ENCODE data around the gene PRSS38.

The PRSS38 gene

GRCh38 chr1:227778401-227778947 is 37.0 kb upstream of the PRSS38 start:
- TF ChIP-seq, protein P1, sequence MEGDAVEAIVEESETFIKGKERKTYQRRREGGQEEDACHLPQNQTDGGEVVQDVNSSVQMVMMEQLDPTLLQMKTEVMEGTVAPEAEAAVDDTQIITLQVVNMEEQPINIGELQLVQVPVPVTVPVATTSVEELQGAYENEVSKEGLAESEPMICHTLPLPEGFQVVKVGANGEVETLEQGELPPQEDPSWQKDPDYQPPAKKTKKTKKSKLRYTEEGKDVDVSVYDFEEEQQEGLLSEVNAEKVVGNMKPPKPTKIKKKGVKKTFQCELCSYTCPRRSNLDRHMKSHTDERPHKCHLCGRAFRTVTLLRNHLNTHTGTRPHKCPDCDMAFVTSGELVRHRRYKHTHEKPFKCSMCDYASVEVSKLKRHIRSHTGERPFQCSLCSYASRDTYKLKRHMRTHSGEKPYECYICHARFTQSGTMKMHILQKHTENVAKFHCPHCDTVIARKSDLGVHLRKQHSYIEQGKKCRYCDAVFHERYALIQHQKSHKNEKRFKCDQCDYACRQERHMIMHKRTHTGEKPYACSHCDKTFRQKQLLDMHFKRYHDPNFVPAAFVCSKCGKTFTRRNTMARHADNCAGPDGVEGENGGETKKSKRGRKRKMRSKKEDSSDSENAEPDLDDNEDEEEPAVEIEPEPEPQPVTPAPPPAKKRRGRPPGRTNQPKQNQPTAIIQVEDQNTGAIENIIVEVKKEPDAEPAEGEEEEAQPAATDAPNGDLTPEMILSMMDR (IDR thresholded peaks at IDR 0.05; ENCODE audit: low read depth, low read length, missing control alignments), result no peak
- no peak for DNase-seq (ENCODE audit: low read depth)
- no peak overlapping the region for H3K4me3 ChIP-seq (ENCODE audit: low read depth, low read length)

DNA sequence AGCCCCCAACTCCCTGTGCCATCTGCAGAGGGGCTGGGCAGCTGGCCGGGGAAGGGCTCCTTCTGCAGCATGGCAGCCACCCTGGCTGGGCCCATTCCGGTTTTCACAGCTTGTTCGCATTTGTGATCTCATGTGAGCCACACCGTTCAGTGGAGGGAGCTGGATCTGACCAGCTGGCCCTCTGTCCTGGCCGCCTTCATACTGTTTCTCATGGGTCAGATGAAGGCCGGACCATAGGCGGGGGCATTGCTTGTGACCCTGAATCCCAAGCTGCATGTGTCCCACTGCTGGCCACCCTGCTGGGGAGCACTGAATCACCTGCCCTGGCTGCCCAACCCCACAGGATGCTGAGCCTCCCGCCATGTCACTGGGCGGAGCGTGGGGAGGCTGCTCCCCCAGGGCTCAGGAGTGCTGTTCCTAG is 36.4 kb upstream of the PRSS38 start:
- TF ChIP-seq, protein P1 (IDR thresholded peaks at IDR 0.05; ENCODE audit: low read depth, low read length, missing control alignments), result no peak
- no peak overlapping the region for H3K4me3 ChIP-seq (ENCODE audit: low read depth, low read length)
- DNase-seq (ENCODE audit: low read depth), result no peak

- no peak overlapping the region for H3K4me3 ChIP-seq (ENCODE audit: low read depth, low read length)
- no peak for DNase-seq (ENCODE audit: low read depth)
- TF ChIP-seq, protein P1 (IDR thresholded peaks at IDR 0.05; ENCODE audit: low read depth, low read length, missing control alignments), result no peak
These were observed 35.8 kb upstream of the PRSS38 start for GRCh38 chr1:227779685-227780084.

GRCh38 chr1:227780101-227781044 is 35.1 kb upstream of the PRSS38 start:
- TF ChIP-seq, protein P1 (IDR thresholded peaks at IDR 0.05; ENCODE audit: low read depth, low read length, missing control alignments), result no peak
- no peak overlapping the region for H3K4me3 ChIP-seq (ENCODE audit: low read depth, low read length)
- DNase-seq (ENCODE audit: low read depth), result no peak

DNA sequence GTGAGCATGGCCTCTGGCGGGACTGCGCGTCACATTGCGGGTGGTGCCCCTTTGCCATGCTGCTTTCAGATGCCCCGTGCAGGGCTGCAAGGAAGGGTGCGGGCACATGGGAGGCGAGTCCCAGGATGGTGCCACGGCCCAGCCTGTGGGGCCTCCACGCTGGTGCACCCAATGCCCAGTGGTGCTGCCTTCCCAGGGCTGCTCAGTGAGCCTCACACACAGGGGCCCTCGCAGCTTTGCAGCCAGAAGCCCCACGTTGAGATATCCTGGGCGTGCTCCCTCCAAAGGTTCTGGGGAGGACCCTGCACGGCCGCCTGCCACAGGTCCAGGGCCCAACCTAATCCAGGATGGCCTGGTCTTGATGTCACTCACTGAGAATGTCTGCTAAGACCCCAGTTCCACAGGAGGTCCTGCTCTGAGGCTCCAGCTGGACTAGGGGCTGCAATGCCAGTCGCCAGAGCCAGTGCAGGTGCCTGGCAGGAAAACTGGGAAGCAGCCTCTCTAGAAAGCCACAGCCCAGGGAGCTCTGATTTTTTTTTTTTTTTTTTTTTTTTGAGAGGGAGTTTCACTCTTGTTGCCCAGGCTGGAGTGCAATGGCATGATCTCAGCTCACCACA is 34.1 kb upstream of the PRSS38 start:
- TF ChIP-seq, protein P1 (IDR thresholded peaks at IDR 0.05; ENCODE audit: low read depth, low read length, missing control alignments), result no peak
- no peak for DNase-seq (ENCODE audit: low read depth)
- no peak overlapping the region for H3K4me3 ChIP-seq (ENCODE audit: low read depth, low read length)

GRCh38 chr1:227782226-227782625 is 33.2 kb upstream of the PRSS38 start:
- DNase-seq (ENCODE audit: low read depth), result no peak
- TF ChIP-seq, protein P1 (IDR thresholded peaks at IDR 0.05; ENCODE audit: low read depth, low read length, missing control alignments), result no peak
- H3K4me3 ChIP-seq (ENCODE audit: low read depth, low read length), result no peak overlapping the region

All from GM12864 (cell line).